ENCODE results near the gene AKT2. TPM values are rescaled to one million over a fixed set of nuclear protein-coding genes. Genes with fewer than 3 reads are reported as not detected.

The AKT2 gene
- total RNA-seq, 1 experiment from 2014 or later, result 108 TPM

GRCh38 chr19:40216777-40217026 lies 68.4 kb downstream of the AKT2 start:
- intact Hi-C loops (cut with micrococcal nuclease), result no loop called here
- ChIA-PET POLR2A (no interaction called here), CTCF (no interaction called here)
- Mint-ChIP-seq H3K27me3 (ENCODE audit: insufficient read depth, unreplicated experiment) (peaks cover 15% of the 10 kb centered on the region), H3K36me3 (ENCODE audit: insufficient read depth, unreplicated experiment) (peaks cover 7% of the 10 kb centered on the region), H3K27ac (ENCODE audit: low read depth, unreplicated experiment) (no peak overlapping the region), H3K9me3 (ENCODE audit: unreplicated experiment) (peaks cover 1% of the 10 kb centered on the region), H3K4me1 (ENCODE audit: insufficient read depth, unreplicated experiment) (peaks cover 21% of the 10 kb centered on the region), H3K4me3 (ENCODE audit: unreplicated experiment) (no peak overlapping the region)
- TF ChIP-seq CTCF (IDR thresholded peaks at IDR 0.05; ENCODE audit: unreplicated experiment), result no peak
- DNase-seq (ENCODE audit: unreplicated experiment), result no peak
- BruUV-seq (replicated peaks), result no TSS peak

GRCh38 chr19:40216013-40216776 lies 69.0 kb downstream of the AKT2 start:
- Mint-ChIP-seq H3K4me3 (ENCODE audit: unreplicated experiment) (no peak overlapping the region), H3K27me3 (ENCODE audit: insufficient read depth, unreplicated experiment) (peaks cover 15% of the 10 kb centered on the region), H3K36me3 (ENCODE audit: insufficient read depth, unreplicated experiment) (peaks cover 8% of the 10 kb centered on the region), H3K27ac (ENCODE audit: low read depth, unreplicated experiment) (no peak overlapping the region), H3K4me1 (ENCODE audit: insufficient read depth, unreplicated experiment) (peaks cover 21% of the 10 kb centered on the region), H3K9me3 (ENCODE audit: unreplicated experiment) (no peaks in the 10 kb centered on the region)
- no TSS peak for BruUV-seq (replicated peaks)
- DNase-seq (ENCODE audit: unreplicated experiment), result no peak
- intact Hi-C loops (cut with micrococcal nuclease), result no loop called here
- ChIA-PET POLR2A (interaction anchor here (0.6 kb wide), 1 partner anchor 54 kb away, joined by 3 read pairs; no protein-coding TSS in a partner anchor), CTCF (no interaction called here)
- TF ChIP-seq CTCF (IDR thresholded peaks at IDR 0.05; ENCODE audit: unreplicated experiment), result no peak

DNA sequence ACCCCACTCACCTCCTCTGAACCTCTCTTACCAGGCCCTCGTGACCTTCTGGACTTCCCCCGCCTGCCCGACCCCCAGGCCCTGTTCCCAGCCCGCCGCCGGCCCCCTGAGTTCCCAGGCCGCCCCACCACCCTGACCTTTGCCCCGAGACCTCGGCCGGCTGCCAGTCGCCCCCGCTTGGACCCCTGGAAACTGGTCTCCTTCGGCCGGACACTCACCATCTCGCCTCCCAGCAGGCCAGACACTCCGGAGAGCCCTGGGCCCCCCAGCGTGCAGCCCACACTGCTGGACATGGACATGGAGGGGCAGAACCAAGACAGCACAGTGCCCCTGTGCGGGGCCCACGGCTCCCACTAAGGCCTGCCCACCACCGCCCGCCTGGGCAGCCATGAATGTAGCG lies 70.2 kb downstream of the AKT2 start:
- H3K9me3 Mint-ChIP-seq (ENCODE audit: unreplicated experiment), result no peaks in the 10 kb centered on the region
- peaks cover 14% of the 10 kb centered on the region for H3K36me3 Mint-ChIP-seq (ENCODE audit: insufficient read depth, unreplicated experiment)
- no peak for DNase-seq (ENCODE audit: unreplicated experiment)
- intact Hi-C loops (cut with micrococcal nuclease), result no loop called here
- H3K4me3 Mint-ChIP-seq (ENCODE audit: unreplicated experiment), result no peak overlapping the region
- POLR2A ChIA-PET, result no interaction called here
- no peak for TF ChIP-seq CTCF (IDR thresholded peaks at IDR 0.05; ENCODE audit: unreplicated experiment)
- H3K4me1 Mint-ChIP-seq (ENCODE audit: insufficient read depth, unreplicated experiment), result peaks cover 16% of the 10 kb centered on the region
- peaks cover 15% of the 10 kb centered on the region for H3K27me3 Mint-ChIP-seq (ENCODE audit: insufficient read depth, unreplicated experiment)
- CTCF ChIA-PET, result interaction anchor here (0.7 kb wide), 1 partner anchor 75 kb away, joined by 3 read pairs; no protein-coding TSS in a partner anchor
- no TSS peak for BruUV-seq (replicated peaks)
- H3K27ac Mint-ChIP-seq (ENCODE audit: low read depth, unreplicated experiment), result no peak overlapping the region

- H3K27me3 Mint-ChIP-seq (ENCODE audit: insufficient read depth, unreplicated experiment), result peaks cover 15% of the 10 kb centered on the region
- ChIA-PET POLR2A (no interaction called here), CTCF (interaction anchor here (0.6 kb wide), 2 partner anchors 15 to 388 kb away, joined by 3 to 5 read pairs; no protein-coding TSS in a partner anchor)
- H3K4me3 Mint-ChIP-seq (ENCODE audit: unreplicated experiment), result no peak overlapping the region
- no peaks in the 10 kb centered on the region for H3K9me3 Mint-ChIP-seq (ENCODE audit: unreplicated experiment)
- peaks cover 18% of the 10 kb centered on the region for H3K36me3 Mint-ChIP-seq (ENCODE audit: insufficient read depth, unreplicated experiment)
- BruUV-seq (replicated peaks), result no TSS peak
- TF ChIP-seq CTCF (IDR thresholded peaks at IDR 0.05; ENCODE audit: unreplicated experiment), result no peak
- intact Hi-C loops (cut with micrococcal nuclease), result no loop called here
- H3K27ac Mint-ChIP-seq (ENCODE audit: low read depth, unreplicated experiment), result no peak overlapping the region
- H3K4me1 Mint-ChIP-seq (ENCODE audit: insufficient read depth, unreplicated experiment), result peaks cover 9% of the 10 kb centered on the region
- no peak for DNase-seq (ENCODE audit: unreplicated experiment)
Measured at GRCh38 chr19:40213882-40214570, 71.1 kb downstream of the AKT2 start.

Measured in MCF 10A (cell line).